PC-9 (cell line): ENCODE measurements around the gene TMEM134.

Source experiments
- EZH2 ChIP-seq: fragments of 200-600 bp; sonication (generic); IDR thresholded peaks from 2 replicates; pipeline ENCODE4 v1.8.0; 2017; ENCODE audit warnings: antibody characterized with exemption, low read depth
- TF ChIP-seq, protein P1 (sequence below): fragments of 200-600 bp; sonication (generic); conservative IDR thresholded peaks from 2 replicates; pipeline ENCODE4 v1.6.1; 2017; ENCODE audit warnings: mixed run types, antibody characterized with exemption, mild to moderate bottlenecking, moderate library complexity

GRCh38 chr11:67508486-67509121 is 39.6 kb upstream of the TMEM134 start:
- no peak for TF ChIP-seq EZH2
- TF ChIP-seq, protein P1, sequence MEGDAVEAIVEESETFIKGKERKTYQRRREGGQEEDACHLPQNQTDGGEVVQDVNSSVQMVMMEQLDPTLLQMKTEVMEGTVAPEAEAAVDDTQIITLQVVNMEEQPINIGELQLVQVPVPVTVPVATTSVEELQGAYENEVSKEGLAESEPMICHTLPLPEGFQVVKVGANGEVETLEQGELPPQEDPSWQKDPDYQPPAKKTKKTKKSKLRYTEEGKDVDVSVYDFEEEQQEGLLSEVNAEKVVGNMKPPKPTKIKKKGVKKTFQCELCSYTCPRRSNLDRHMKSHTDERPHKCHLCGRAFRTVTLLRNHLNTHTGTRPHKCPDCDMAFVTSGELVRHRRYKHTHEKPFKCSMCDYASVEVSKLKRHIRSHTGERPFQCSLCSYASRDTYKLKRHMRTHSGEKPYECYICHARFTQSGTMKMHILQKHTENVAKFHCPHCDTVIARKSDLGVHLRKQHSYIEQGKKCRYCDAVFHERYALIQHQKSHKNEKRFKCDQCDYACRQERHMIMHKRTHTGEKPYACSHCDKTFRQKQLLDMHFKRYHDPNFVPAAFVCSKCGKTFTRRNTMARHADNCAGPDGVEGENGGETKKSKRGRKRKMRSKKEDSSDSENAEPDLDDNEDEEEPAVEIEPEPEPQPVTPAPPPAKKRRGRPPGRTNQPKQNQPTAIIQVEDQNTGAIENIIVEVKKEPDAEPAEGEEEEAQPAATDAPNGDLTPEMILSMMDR: no peak
